Naive thymus-derived CD8-positive, alpha-beta T cell (primary cell): ENCODE data around the gene PSMG3. TPM values are rescaled to one million over a fixed set of nuclear protein-coding genes. Genes with fewer than 3 reads are reported as not detected.

Experiments
- ATAC-seq, 2 donors: fragments of 150-1000 bp; cut with Tn5 transposase in 1 of 2; sonication (Bioruptor Pico), chemical (Tn5 transposase) in 1 of 2; 1 replicate in 1 of 2; 2 replicates in 1 of 2; pipeline ENCODE4 v1.10.0; 2021; ENCODE audit warnings: mild to moderate bottlenecking in 2 of 2, moderate library complexity in 2 of 2
- POLR2A ChIA-PET: fragments of 350-600 bp; sonication (Branson Sonifier 250); formaldehyde crosslinking; loops from one replicate; lab custom pipeline; 2021; ENCODE audit warnings: antibody characterized with exemption; lab: Charles Lee
- DNase-seq, 10 donors: peaks; one replicate each; pipeline versions ENCODE4 v3.0.0 to v3.0.0-alpha.2; 2020 to 2022
- H3K27ac Mint-ChIP-seq, 10 donors: one replicate each; pipeline ENCODE4 v1.8.0; 2020 to 2022; ENCODE audit warnings: mild to moderate bottlenecking in 10 of 10, mixed read lengths in 10 of 10, moderate library complexity in 4 of 10, inconsistent platforms in 1 of 10
- H3K27me3 Mint-ChIP-seq, 5 donors: one replicate each; pipeline ENCODE4 v1.8.0; 2021 to 2022; ENCODE audit warnings: mixed read lengths in 5 of 5
- H3K36me3 Mint-ChIP-seq, 3 donors: one replicate each; pipeline ENCODE4 v1.8.0; 2020 to 2022; ENCODE audit warnings: mixed read lengths in 3 of 3, mild to moderate bottlenecking in 2 of 3, inconsistent platforms in 1 of 3
- H3K4me1 Mint-ChIP-seq, 4 donors: one replicate each; pipeline ENCODE4 v1.8.0; 2021 to 2022; ENCODE audit warnings: mixed read lengths in 4 of 4
- H3K4me3 Mint-ChIP-seq, 10 donors: one replicate each; pipeline ENCODE4 v1.8.0; 2020 to 2022; ENCODE audit warnings: mild to moderate bottlenecking in 10 of 10, mixed read lengths in 10 of 10, moderate library complexity in 6 of 10, inconsistent platforms in 1 of 10
- H3K9me3 Mint-ChIP-seq, 9 donors: one replicate each; pipeline ENCODE4 v1.8.0; 2020 to 2022; ENCODE audit warnings: mixed read lengths in 9 of 9, mild to moderate bottlenecking in 3 of 9, inconsistent platforms in 1 of 9, moderate library complexity in 1 of 9
- polyA plus RNA-seq, 3 donors: library from polyadenylated mRNA; unstranded; fragments of 300-500 nt; fragmentation: Illumina TruSeq; gene quantifications; one replicate each; pipeline ENCODE4 v1.2.3, GENCODE V29; 2021
- total RNA-seq, 8 experiments: library from RNA in 2 of 8; stranded (reverse) in 2 of 8; gene quantifications; one replicate each; pipeline ENCODE4 v1.2.3 and lab custom pipeline; 2021 to 2026

PSMG3 gene
- total and polyA plus RNA-seq, 5 experiments from 2014 or later, result 24.3 to 45.8 (median 43.5) TPM

- Mint-ChIP-seq H3K27ac (no peak overlapping the region), H3K9me3 (no peaks in the 10 kb centered on the region), H3K4me1 (peaks cover 0 to 9% (median 5%) of the 10 kb centered on the region in 4 donors), H3K4me3 (no peak overlapping the region), H3K27me3 (no peaks in the 10 kb centered on the region), H3K36me3 (no peaks in the 10 kb centered on the region)
- POLR2A ChIA-PET, result interaction anchor here (1.0 kb wide), 1 partner anchor 11 kb away, joined by 3 read pairs; no protein-coding TSS in a partner anchor
- no peak for ATAC-seq
- no peak for DNase-seq
These were observed 10.8 kb downstream of the PSMG3 start for GRCh38 chr7:1558841-1559625.

- Mint-ChIP-seq H3K9me3 (no peaks in the 10 kb centered on the region), H3K4me3 (no peak overlapping the region), H3K4me1 (peaks cover 0 to 9% (median 5%) of the 10 kb centered on the region in 4 donors), H3K27ac (peak overlapping the region in 1 of 10 donors; percentile 60), H3K36me3 (no peaks in the 10 kb centered on the region), H3K27me3 (no peaks in the 10 kb centered on the region)
- ATAC-seq (no peak), DNase-seq (no peak)
- POLR2A ChIA-PET, result no interaction called here
These were observed 11.5 kb downstream of the PSMG3 start for GRCh38 chr7:1558181-1558811.

GRCh38 chr7:1557771-1558170, 12.1 kb downstream of the PSMG3 start:
- Mint-ChIP-seq H3K36me3 (no peaks in the 10 kb centered on the region), H3K4me1 (peaks cover 0 to 9% (median 5%) of the 10 kb centered on the region in 4 donors), H3K9me3 (no peaks in the 10 kb centered on the region), H3K27me3 (no peaks in the 10 kb centered on the region), H3K4me3 (no peak overlapping the region), H3K27ac (peak overlapping the region in 1 of 10 donors; percentile 60)
- ATAC-seq (no peak), DNase-seq (no peak)
- POLR2A ChIA-PET, result no interaction called here

GRCh38 chr7:1557006-1557405, 12.8 kb downstream of the PSMG3 start:
- H3K9me3 Mint-ChIP-seq, result no peaks in the 10 kb centered on the region
- H3K4me3 Mint-ChIP-seq, result no peak overlapping the region
- peak overlapping the region in 1 of 10 donors; percentile 24 for H3K27ac Mint-ChIP-seq
- POLR2A ChIA-PET, result interaction anchor here (1.1 to 2.6 kb wide), 2 partner anchors 24 to 52 kb away, joined by 4 to 13 read pairs; no protein-coding TSS in a partner anchor
- DNase-seq (no peak), ATAC-seq (no peak)
- H3K4me1 Mint-ChIP-seq, result peaks cover 0 to 9% (median 4%) of the 10 kb centered on the region in 4 donors
- H3K27me3 Mint-ChIP-seq, result no peaks in the 10 kb centered on the region
- H3K36me3 Mint-ChIP-seq, result no peaks in the 10 kb centered on the region

- POLR2A ChIA-PET, result interaction anchor here (1.1 to 2.6 kb wide), 2 partner anchors 23 to 50 kb away, joined by 4 to 13 read pairs; no protein-coding TSS in a partner anchor
- H3K4me1 Mint-ChIP-seq, result peaks cover 0 to 9% (median 4%) of the 10 kb centered on the region in 4 donors
- H3K9me3 Mint-ChIP-seq, result no peaks in the 10 kb centered on the region
- ATAC-seq, result peak; percentile 89 to 94
- no peaks in the 10 kb centered on the region for H3K27me3 Mint-ChIP-seq
- peak within 1 kb of the TSS in 1 of 10 donors; percentile 24 for H3K27ac Mint-ChIP-seq
- H3K36me3 Mint-ChIP-seq, result no peaks in the 10 kb centered on the region
- H3K4me3 Mint-ChIP-seq, result no peak within 1 kb of the TSS
- DNase-seq, result peak in 9 of 10 donors; percentile 33 to 77 (median 47)
These were observed 13.9 kb downstream of the PSMG3 start, which contains the start of gene TMEM184A for GRCh38 chr7:1555813-1556543. TSS of gene TMEM184A (minus strand) at chr7:1556205. CDS start at chr7:1555484, 721 bp downstream.

- H3K4me1 Mint-ChIP-seq, result peaks cover 0 to 9% (median 4%) of the 10 kb centered on the region in 4 donors
- H3K27ac Mint-ChIP-seq, result no peak overlapping the region
- no peaks in the 10 kb centered on the region for H3K9me3 Mint-ChIP-seq
- H3K4me3 Mint-ChIP-seq, result no peak overlapping the region
- no peak for DNase-seq
- H3K27me3 Mint-ChIP-seq, result no peaks in the 10 kb centered on the region
- ATAC-seq, result no peak
- H3K36me3 Mint-ChIP-seq, result no peaks in the 10 kb centered on the region
- POLR2A ChIA-PET, result interaction anchor here (0.6 to 2.6 kb wide), 2 partner anchors 22 to 225 kb away, joined by 4 to 13 read pairs; no protein-coding TSS in a partner anchor
These were observed 14.6 kb downstream of the PSMG3 start for GRCh38 chr7:1555046-1555812.

GRCh38 chr7:1554333-1555045, 15.3 kb downstream of the PSMG3 start:
- no peaks in the 10 kb centered on the region for H3K27me3 Mint-ChIP-seq
- H3K4me3 Mint-ChIP-seq, result no peak overlapping the region
- H3K36me3 Mint-ChIP-seq, result no peaks in the 10 kb centered on the region
- ATAC-seq (no peak), DNase-seq (no peak)
- H3K4me1 Mint-ChIP-seq, result peaks cover 0 to 9% (median 4%) of the 10 kb centered on the region in 4 donors
- POLR2A ChIA-PET, result interaction anchor here (2.6 kb wide), 1 partner anchor 22 kb away, joined by 13 read pairs; no protein-coding TSS in a partner anchor
- no peaks in the 10 kb centered on the region for H3K9me3 Mint-ChIP-seq
- peak overlapping the region in 1 of 10 donors; percentile 67 for H3K27ac Mint-ChIP-seq

GRCh38 chr7:1553512-1554210, 16.2 kb downstream of the PSMG3 start:
- Mint-ChIP-seq H3K9me3 (no peaks in the 10 kb centered on the region), H3K27me3 (no peaks in the 10 kb centered on the region), H3K4me1 (peaks cover 0 to 10% (median 6%) of the 10 kb centered on the region in 4 donors), H3K27ac (no peak overlapping the region), H3K4me3 (no peak overlapping the region), H3K36me3 (no peaks in the 10 kb centered on the region)
- DNase-seq, result no peak
- no peak for ATAC-seq
- POLR2A ChIA-PET, result no interaction called here

GRCh38 chr7:1552200-1552599, 17.6 kb downstream of the PSMG3 start:
- DNase-seq (no peak), ATAC-seq (no peak)
- POLR2A ChIA-PET, result no interaction called here
- no peaks in the 10 kb centered on the region for H3K36me3 Mint-ChIP-seq
- H3K4me3 Mint-ChIP-seq, result no peak overlapping the region
- peak overlapping the region in 1 of 10 donors; percentile 12 for H3K27ac Mint-ChIP-seq
- no peaks in the 10 kb centered on the region for H3K9me3 Mint-ChIP-seq
- no peaks in the 10 kb centered on the region for H3K27me3 Mint-ChIP-seq
- H3K4me1 Mint-ChIP-seq, result peaks cover 2 to 17% (median 9%) of the 10 kb centered on the region in 4 donors

- Mint-ChIP-seq H3K4me3 (no peak overlapping the region), H3K4me1 (peaks cover 2 to 9% (median 5%) of the 10 kb centered on the region in 4 donors), H3K27me3 (no peaks in the 10 kb centered on the region), H3K27ac (no peak overlapping the region), H3K36me3 (no peaks in the 10 kb centered on the region), H3K9me3 (no peaks in the 10 kb centered on the region)
- DNase-seq (no peak), ATAC-seq (no peak)
- POLR2A ChIA-PET, result no interaction called here
These were observed 19.0 kb downstream of the PSMG3 start for GRCh38 chr7:1550846-1551155.
